Body of pancreas (tissue), 4 donors: ENCODE data around the gene GALNT17. TPM values are rescaled to one million over a fixed set of nuclear protein-coding genes. Genes with fewer than 3 reads are reported as not detected.

ENCODE experiments used
- ATAC-seq: fragments of 150-250 bp; one replicate; pipeline ENCODE4 v1.9.1; 2016
- DNase-seq, 4 donors: peaks; one replicate each; pipeline ENCODE4 v3.0.0-alpha.2; 2019
- H3K27ac ChIP-seq, 4 donors: fragments of 200-600 bp; sonication (generic); 1 replicate in 3 of 4; 2 replicates in 1 of 4; pipeline versions ENCODE4 v1.5.1 to v1.6.1; 2016 to 2019; ENCODE audit warnings: mild to moderate bottlenecking in 1 of 4, mixed read lengths in 1 of 4, moderate library complexity in 1 of 4
- H3K27me3 ChIP-seq, 2 donors: fragments of 200-600 bp; sonication (generic); one replicate each; pipeline ENCODE4 v1.6.0; 2016; ENCODE audit warnings: mild to moderate bottlenecking in 1 of 2
- H3K36me3 ChIP-seq, 2 donors: fragments of 200-600 bp; sonication (generic); replicated peaks in 1 of 2; 2 replicates each; pipeline ENCODE4 v1.5.1; 2016; ENCODE audit warnings: low read depth in 2 of 2; ENCODE audit not compliant: insufficient read depth in 1 of 2
- H3K4me1 ChIP-seq: fragments of 200-600 bp; sonication (generic); one replicate; pipeline ENCODE4 v1.6.0; 2016
- H3K4me3 ChIP-seq, 2 donors: fragments of 200-600 bp; sonication (generic); 1 replicate in 1 of 2; 2 replicates in 1 of 2; pipeline ENCODE4 v1.5.1; 2016 to 2019
- H3K9me3 ChIP-seq, 3 donors: fragments of 200-600 bp; sonication (generic); 1 replicate in 2 of 3; 2 replicates in 1 of 3; pipeline ENCODE4 v1.5.1; 2016
- CTCF ChIP-seq, 7 experiments: fragments of 450-650 bp in 4 of 7; fragments of 200-600 bp in 3 of 7; sonication (generic) in 3 of 7; IDR thresholded peaks; one replicate each; pipeline ENCODE4 v1.5.1; 2016 to 2019; ENCODE audit warnings: antibody characterized with exemption in 7 of 7
- POLR2A ChIP-seq, 3 donors: fragments of 450-650 bp; IDR thresholded peaks; one replicate each; pipeline ENCODE4 v1.6.1; 2016; ENCODE audit warnings: antibody characterized with exemption in 3 of 3, mild to moderate bottlenecking in 2 of 3
- WGBS, 2 donors: methylation state at CpG; one replicate each; pipeline ENCODE4 v1.1.5; 2017; 5-methylcytosine and 5-hydroxymethylcytosine counted together
- intact Hi-C: fragments of 100-400 bp; cut with DNase I; formaldehyde crosslinking; loops from one replicate; pipeline ENCODE4 v1.15.1; 2023
- total RNA-seq, 2 donors: library from RNA; depleted of rRNA; stranded (reverse); fragments of >200 nt; gene quantifications; one replicate each; pipeline ENCODE4 v1.1.0, GENCODE V29; 2016

The GALNT17 gene
- total RNA-seq, 2 donors from 2014 or later = 6.5 to 27.4 TPM

- no peaks in the 10 kb centered on the region for H3K27me3 ChIP-seq
- WGBS, 2 donors = 76 to 79% methylated on average over 6 of the region's 6 CpGs
- no peaks in the 10 kb centered on the region for H3K4me1 ChIP-seq
- no peak for TF ChIP-seq POLR2A (IDR thresholded peaks at IDR 0.05)
- no peak for TF ChIP-seq CTCF (IDR thresholded peaks at IDR 0.05)
- ATAC-seq (no peak), DNase-seq (no peak)
- H3K9me3 ChIP-seq = no peaks in the 10 kb centered on the region
- no peak overlapping the region for H3K4me3 ChIP-seq
- intact Hi-C loops = no loop called here
- no peak overlapping the region for H3K27ac ChIP-seq
- no peaks in the 10 kb centered on the region for H3K36me3 ChIP-seq
Observed at GRCh38 chr7:71322201-71322600, 190.3 kb downstream of the GALNT17 start.

GRCh38 chr7:71323726-71324125 is 191.8 kb downstream of the GALNT17 start:
- no peaks in the 10 kb centered on the region for H3K4me1 ChIP-seq
- TF ChIP-seq CTCF (IDR thresholded peaks at IDR 0.05) = no peak
- no peak for TF ChIP-seq POLR2A (IDR thresholded peaks at IDR 0.05)
- whole genome bisulfite sequencing, 2 donors = 80 to 83% methylated on average over 6 of the region's 6 CpGs
- no peaks in the 10 kb centered on the region for H3K9me3 ChIP-seq
- H3K27ac ChIP-seq = no peak overlapping the region
- ATAC-seq (no peak), DNase-seq (no peak)
- no peaks in the 10 kb centered on the region for H3K36me3 ChIP-seq
- H3K4me3 ChIP-seq = no peak overlapping the region
- no peaks in the 10 kb centered on the region for H3K27me3 ChIP-seq
- intact Hi-C loops = no loop called here

GRCh38 chr7:71325151-71325550 is 193.2 kb downstream of the GALNT17 start:
- Histone ChIP-seq H3K4me1 (no peaks in the 10 kb centered on the region), H3K9me3 (no peaks in the 10 kb centered on the region), H3K27ac (no peak overlapping the region), H3K27me3 (no peaks in the 10 kb centered on the region), H3K4me3 (no peak overlapping the region), H3K36me3 (no peaks in the 10 kb centered on the region)
- ATAC-seq (no peak), DNase-seq (no peak)
- WGBS, 2 donors = 76 to 77% methylated on average over 5 of the region's 5 CpGs
- intact Hi-C loops = no loop called here
- TF ChIP-seq POLR2A (IDR thresholded peaks at IDR 0.05) (no peak), CTCF (IDR thresholded peaks at IDR 0.05) (no peak)

- ATAC-seq (no peak), DNase-seq (no peak)
- Histone ChIP-seq H3K9me3 (no peaks in the 10 kb centered on the region), H3K4me3 (no peak overlapping the region), H3K27me3 (no peaks in the 10 kb centered on the region), H3K4me1 (no peaks in the 10 kb centered on the region), H3K36me3 (no peaks in the 10 kb centered on the region), H3K27ac (no peak overlapping the region)
- 26 to 39% methylated on average over 1 of the region's 1 CpG for WGBS, 2 donors
- intact Hi-C loops = no loop called here
- TF ChIP-seq CTCF (IDR thresholded peaks at IDR 0.05) = no peak
- no peak for TF ChIP-seq POLR2A (IDR thresholded peaks at IDR 0.05)
Observed at GRCh38 chr7:71326595-71326994, 194.7 kb downstream of the GALNT17 start.

DNA sequence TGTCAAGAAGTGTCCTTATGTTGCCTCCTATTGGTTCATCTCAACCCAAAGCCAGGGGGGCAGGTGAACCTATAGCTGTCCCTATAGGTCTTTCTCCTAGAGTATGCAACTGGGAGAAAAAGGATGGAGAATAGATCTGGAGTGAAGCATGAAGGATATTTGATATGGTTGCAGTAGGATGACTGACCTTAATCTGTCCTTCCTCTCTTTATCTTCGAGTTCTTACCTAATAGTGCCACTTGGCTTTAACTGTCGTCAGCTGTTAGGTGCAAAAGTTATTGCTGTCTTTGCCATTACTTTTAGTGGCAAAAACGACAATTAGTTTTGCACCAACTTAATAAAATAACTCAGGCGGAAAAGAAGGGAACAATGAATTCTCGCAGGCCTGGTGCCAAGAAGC is 196.0 kb downstream of the GALNT17 start:
- ATAC-seq (no peak), DNase-seq (no peak)
- WGBS, 2 donors = 71 to 84% methylated on average over 5 of the region's 5 CpGs
- Histone ChIP-seq H3K27me3 (no peaks in the 10 kb centered on the region), H3K9me3 (no peaks in the 10 kb centered on the region), H3K27ac (no peak overlapping the region), H3K36me3 (no peaks in the 10 kb centered on the region), H3K4me1 (no peaks in the 10 kb centered on the region), H3K4me3 (no peak overlapping the region)
- intact Hi-C loops = no loop called here
- no peak for TF ChIP-seq POLR2A (IDR thresholded peaks at IDR 0.05)
- TF ChIP-seq CTCF (IDR thresholded peaks at IDR 0.05) = no peak
